Loucy (cell line): ENCODE measurements around the gene UBAC2.

ENCODE experiments used
- H2AFZ ChIP-seq: fragments of 200-600 bp; sonication (generic); 2 replicates; pipeline ENCODE4 v1.6.0; 2016; ENCODE audit warnings: antibody characterized with exemption, mild to moderate bottlenecking, low read length, moderate library complexity
- H3F3A ChIP-seq: fragments of 200-600 bp; 2 replicates; pipeline ENCODE4 v1.6.0; 2016; ENCODE audit warnings: antibody characterized with exemption, low read depth, mild to moderate bottlenecking
- H3K27me3 ChIP-seq: fragments of 200-600 bp; sonication (generic); 2 replicates; pipeline ENCODE4 v1.6.1; 2014; ENCODE audit warnings: low read length, mild to moderate bottlenecking; ENCODE audit not compliant: insufficient read depth, poor library complexity, severe bottlenecking
- H3K36me3 ChIP-seq: fragments of 200-600 bp; sonication (generic); 2 replicates; pipeline ENCODE4 v1.6.1; 2016; ENCODE audit warnings: low read length; ENCODE audit not compliant: insufficient read depth
- H3K4me1 ChIP-seq: fragments of 200-600 bp; sonication (generic); 2 replicates; pipeline ENCODE4 v1.5.1; 2014; ENCODE audit warnings: low read length, mild to moderate bottlenecking; ENCODE audit not compliant: insufficient read depth, poor library complexity, severe bottlenecking
- H3K4me2 ChIP-seq: fragments of 200-600 bp; sonication (generic); 2 replicates; pipeline ENCODE4 v1.6.0; 2014; ENCODE audit warnings: antibody characterized with exemption, low read length, low read depth, mild to moderate bottlenecking; ENCODE audit not compliant: poor library complexity, severe bottlenecking
- H3K4me3 ChIP-seq: fragments of 200-600 bp; sonication (generic); 2 replicates; pipeline ENCODE4 v1.5.1; 2014; ENCODE audit warnings: low read length, mild to moderate bottlenecking, mixed read lengths; ENCODE audit not compliant: poor library complexity, severe bottlenecking
- H3K79me2 ChIP-seq: fragments of 200-600 bp; sonication (generic); 2 replicates; pipeline ENCODE4 v1.6.1; 2014; ENCODE audit warnings: low read length; ENCODE audit not compliant: insufficient read depth
- H3K9ac ChIP-seq: fragments of 200-600 bp; sonication (generic); 2 replicates; pipeline ENCODE4 v1.6.0; 2014; ENCODE audit warnings: mild to moderate bottlenecking, low read depth, low read length, moderate library complexity; ENCODE audit not compliant: poor library complexity, severe bottlenecking
- H3K9me2 ChIP-seq: fragments of 200-600 bp; sonication (generic); replicated peaks from 2 replicates; pipeline ENCODE4 v1.6.1; 2016; ENCODE audit warnings: low read depth, low read length, mixed read lengths
- H3K9me3 ChIP-seq: fragments of 200-600 bp; sonication (generic); 2 replicates; pipeline ENCODE4 v1.6.1; 2014; ENCODE audit warnings: mild to moderate bottlenecking, antibody characterized with exemption, low read length, low read depth; ENCODE audit not compliant: insufficient read depth
- H4K20me1 ChIP-seq: fragments of 200-600 bp; sonication (generic); 2 replicates; pipeline ENCODE4 v1.6.0; 2014; ENCODE audit warnings: antibody characterized with exemption, low read length, mild to moderate bottlenecking; ENCODE audit not compliant: insufficient read depth, poor library complexity, severe bottlenecking
- CTCF ChIP-seq: fragments of 200-600 bp; sonication (generic); conservative IDR thresholded peaks from 2 replicates; pipeline ENCODE4 v1.5.1; 2014; ENCODE audit warnings: mild to moderate bottlenecking, antibody characterized with exemption, low read length
- EZH2phosphoT487 ChIP-seq: fragments of 200-600 bp; IDR thresholded peaks from 2 replicates; pipeline ENCODE4 v1.6.1; 2018; ENCODE audit warnings: antibody characterized with exemption, mild to moderate bottlenecking, moderate library complexity, borderline replicate concordance

UBAC2 gene

GRCh38 chr13:99323488-99323887 is 122.8 kb downstream of the UBAC2 start:
- Histone ChIP-seq H3K9me3 (no peaks in the 10 kb centered on the region), H3K27me3 (no peaks in the 10 kb centered on the region), H3K9me2 (no peaks in the 10 kb centered on the region), H3F3A (no peaks in the 10 kb centered on the region), H3K4me1 (peaks cover 6% of the 10 kb centered on the region), H3K4me3 (no peak overlapping the region), H4K20me1 (no peaks in the 10 kb centered on the region), H3K9ac (no peak overlapping the region), H2AFZ (no peak overlapping the region), H3K4me2 (no peak overlapping the region), H3K79me2 (no peaks in the 10 kb centered on the region; the same call in 1 of the 2 replicates), H3K36me3 (peaks cover 55% of the 10 kb centered on the region; the same call in 1 of the 2 replicates)
- TF ChIP-seq EZH2phosphoT487 (no peak), CTCF (no peak)

- H3K27me3 ChIP-seq = no peaks in the 10 kb centered on the region
- H3K79me2 ChIP-seq = no peaks in the 10 kb centered on the region
- TF ChIP-seq CTCF (no peak), EZH2phosphoT487 (no peak)
- no peaks in the 10 kb centered on the region for H4K20me1 ChIP-seq
- no peak overlapping the region for H3K4me2 ChIP-seq
- H3K9ac ChIP-seq = no peak overlapping the region
- H3K4me3 ChIP-seq = no peak overlapping the region
- no peaks in the 10 kb centered on the region for H3K9me2 ChIP-seq
- H3K9me3 ChIP-seq = no peaks in the 10 kb centered on the region
- peaks cover 51% of the 10 kb centered on the region; the same call in 1 of the 2 replicates for H3K36me3 ChIP-seq
- no peak overlapping the region for H2AFZ ChIP-seq
- H3F3A ChIP-seq = no peaks in the 10 kb centered on the region
- H3K4me1 ChIP-seq = peaks cover 6% of the 10 kb centered on the region
Observed at GRCh38 chr13:99326012-99326411, 125.4 kb downstream of the UBAC2 start.

- Histone ChIP-seq H3F3A (no peaks in the 10 kb centered on the region), H3K36me3 (peaks cover 50% of the 10 kb centered on the region; the same call in 1 of the 2 replicates), H3K79me2 (no peaks in the 10 kb centered on the region), H3K27me3 (no peaks in the 10 kb centered on the region), H4K20me1 (no peaks in the 10 kb centered on the region), H3K4me2 (no peak overlapping the region), H3K4me3 (no peak overlapping the region), H3K9ac (no peak overlapping the region), H3K9me2 (no peaks in the 10 kb centered on the region), H2AFZ (no peak overlapping the region), H3K4me1 (peaks cover 11% of the 10 kb centered on the region), H3K9me3 (no peaks in the 10 kb centered on the region)
- TF ChIP-seq CTCF = no peak
- TF ChIP-seq EZH2phosphoT487 = no peak
Observed at GRCh38 chr13:99327126-99327525, 126.5 kb downstream of the UBAC2 start.
